Mammary epithelial cell (primary cell): ENCODE results near the gene CD81.

Source experiments
- CTCF ChIP-seq, 2 donors: IDR thresholded peaks in 1 of 2; conservative IDR thresholded peaks in 1 of 2; 2 replicates each; pipeline ENCODE4 v1.5.1; 2011 to 2012; ENCODE audit warnings: inconsistent platforms in 2 of 2, low read length in 2 of 2, mild to moderate bottlenecking in 2 of 2, control low read depth in 1 of 2, low read depth in 1 of 2; ENCODE audit not compliant: insufficient read depth in 1 of 2; ENCODE audit errors: extremely low read depth in 1 of 2
- EZH2 ChIP-seq: IDR thresholded peaks from 2 replicates; pipeline ENCODE4 v1.6.1; 2012; ENCODE audit warnings: low read length, inconsistent platforms, borderline replicate concordance

- TF ChIP-seq CTCF (conservative IDR thresholded peaks at IDR 0.05 in 1 of 2, IDR thresholded peaks at IDR 0.05 in 1 of 2; ENCODE audit: extremely low read depth in 1 of 2, insufficient read depth in 1 of 2, low read depth in 1 of 2, low read length in 2 of 2) (no peak), EZH2 (no peak)
Observed at GRCh38 chr11:2343502-2343901, 33.6 kb upstream of the CD81 start.
